GM21825 (cell line): Measurements from ENCODE around the gene ATP2B2.

ENCODE experiments used
- ATAC-seq: cut with Tn5 transposase; IDR thresholded peaks from one replicate; pipeline ENCODE4 v1.9.1; 2021; ENCODE audit warnings: mild to moderate bottlenecking, moderate library complexity; ENCODE audit not compliant: unreplicated experiment

The ATP2B2 gene

GRCh38 chr3:10511809-10512494 is 6.6 kb upstream of the ATP2B2 start:
- ATAC-seq = no peak

GRCh38 chr3:10510743-10511432 is 5.5 kb upstream of the ATP2B2 start:
- no peak for ATAC-seq

GRCh38 chr3:10510086-10510742 is 4.8 kb upstream of the ATP2B2 start:
- ATAC-seq = no peak

- ATAC-seq = no peak
Measured at GRCh38 chr3:10509325-10509724, 3.9 kb upstream of the ATP2B2 start.

GRCh38 chr3:10508619-10509260 is 3.4 kb upstream of the ATP2B2 start:
- ATAC-seq = no peak

GRCh38 chr3:10508235-10508618 is 2.8 kb upstream of the ATP2B2 start:
- ATAC-seq = no peak

GRCh38 chr3:10507331-10507730 is 1.9 kb upstream of the ATP2B2 start:
- ATAC-seq = no peak

- ATAC-seq = no peak
Measured at GRCh38 chr3:10506696-10507095, 1.3 kb upstream of the ATP2B2 start.

- no peak for ATAC-seq
Measured at GRCh38 chr3:10505791-10506585, 602 bp upstream of the ATP2B2 start.

GRCh38 chr3:10504171-10505049 is 976 bp downstream of the ATP2B2 start:
- ATAC-seq = no peak

GRCh38 chr3:10503217-10503796 is 2.1 kb downstream of the ATP2B2 start:
- ATAC-seq = no peak

GRCh38 chr3:10502185-10502880 is 3.1 kb downstream of the ATP2B2 start:
- ATAC-seq = no peak

GRCh38 chr3:10501664-10502052 is 3.7 kb downstream of the ATP2B2 start:
- ATAC-seq = no peak

- ATAC-seq = no peak
Measured at GRCh38 chr3:10500717-10501663, 4.4 kb downstream of the ATP2B2 start.

- ATAC-seq = no peak
Measured at GRCh38 chr3:10498271-10498670, 7.1 kb downstream of the ATP2B2 start.

GRCh38 chr3:10497439-10497838 is 7.9 kb downstream of the ATP2B2 start:
- no peak for ATAC-seq

- ATAC-seq = no peak
Measured at GRCh38 chr3:10496121-10496863, 9.1 kb downstream of the ATP2B2 start.
